Glutamatergic neuron (in vitro differentiated cells): ENCODE measurements around the gene DOCK2. TPM values are rescaled to one million over a fixed set of nuclear protein-coding genes. Genes with fewer than 3 reads are reported as not detected.

ENCODE experiments used
- DNase-seq: peaks from one replicate; pipeline ENCODE4 v3.0.0; 2022
- H3K27ac Mint-ChIP-seq: one replicate; pipeline ENCODE4 v1.8.0; 2020; ENCODE audit warnings: mild to moderate bottlenecking, mixed read lengths, inconsistent platforms; ENCODE audit not compliant: unreplicated experiment
- H3K27me3 Mint-ChIP-seq: one replicate; pipeline ENCODE4 v1.8.0; 2020; ENCODE audit warnings: mild to moderate bottlenecking, moderate library complexity, mixed read lengths, inconsistent platforms; ENCODE audit not compliant: unreplicated experiment
- H3K36me3 Mint-ChIP-seq: one replicate; pipeline ENCODE4 v1.8.0; 2020; ENCODE audit warnings: mild to moderate bottlenecking, mixed read lengths, inconsistent platforms; ENCODE audit not compliant: unreplicated experiment
- H3K4me1 Mint-ChIP-seq: one replicate; pipeline ENCODE4 v1.8.0; 2020; ENCODE audit warnings: mild to moderate bottlenecking, low read depth, mixed read lengths, inconsistent platforms; ENCODE audit not compliant: unreplicated experiment
- H3K4me3 Mint-ChIP-seq: one replicate; pipeline ENCODE4 v1.8.0; 2020; ENCODE audit warnings: mild to moderate bottlenecking, mixed read lengths, inconsistent platforms; ENCODE audit not compliant: unreplicated experiment
- H3K9me3 Mint-ChIP-seq: one replicate; pipeline ENCODE4 v1.8.0; 2020; ENCODE audit warnings: mild to moderate bottlenecking, moderate library complexity, mixed read lengths, inconsistent platforms; ENCODE audit not compliant: unreplicated experiment
- CTCF ChIP-seq: fragments of 200-600 bp; sonication (generic); IDR thresholded peaks from one replicate; pipeline ENCODE4 v1.5.0; 2021; ENCODE audit not compliant: partially characterized antibody, unreplicated experiment
- total RNA-seq: library from RNA; stranded (reverse); fragmentation: NEBNext Ultra II Directional; extraction: Animal tissue kit (Norgen Biotek cat#: 25700); gene quantifications from one replicate; pipeline ENCODE4 v1.2.1, GENCODE V29; 2021; ENCODE audit not compliant: unreplicated experiment

The DOCK2 gene
- total RNA-seq, 1 donor from 2014 or later: 0.66 TPM

GRCh38 chr5:169939731-169940130 is 302.7 kb downstream of the DOCK2 start:
- TF ChIP-seq CTCF: no peak
- Mint-ChIP-seq H3K4me1 (no peaks in the 10 kb centered on the region), H3K4me3 (no peak overlapping the region), H3K27ac (no peak overlapping the region), H3K36me3 (no peaks in the 10 kb centered on the region), H3K27me3 (peaks cover 3% of the 10 kb centered on the region), H3K9me3 (no peaks in the 10 kb centered on the region)
- DNase-seq: no peak

DNA sequence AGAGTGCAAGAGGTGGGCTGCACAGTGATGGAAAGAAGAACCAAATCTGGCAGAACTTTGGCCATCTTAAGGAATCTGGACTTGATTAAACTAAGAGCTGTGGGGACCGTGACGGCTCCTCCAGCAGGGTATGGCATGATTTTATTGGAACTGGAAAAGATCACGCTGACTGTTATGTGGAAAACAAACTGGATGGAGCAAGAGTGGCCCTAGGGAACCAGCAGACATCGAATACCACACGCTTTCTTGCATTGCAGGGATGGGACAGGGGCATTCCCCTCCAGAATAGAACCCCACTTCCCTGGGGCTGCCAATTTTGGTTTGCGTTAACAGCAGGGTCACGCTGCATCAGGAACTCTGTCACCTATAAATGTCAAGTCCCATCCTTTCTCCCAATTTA is 304.5 kb downstream of the DOCK2 start:
- Mint-ChIP-seq H3K36me3 (no peaks in the 10 kb centered on the region), H3K27ac (no peak overlapping the region), H3K4me3 (no peak overlapping the region), H3K9me3 (no peaks in the 10 kb centered on the region), H3K4me1 (no peaks in the 10 kb centered on the region), H3K27me3 (peaks cover 3% of the 10 kb centered on the region)
- no peak for TF ChIP-seq CTCF
- DNase-seq: no peak

GRCh38 chr5:169942181-169942580 is 305.1 kb downstream of the DOCK2 start:
- no peaks in the 10 kb centered on the region for H3K36me3 Mint-ChIP-seq
- H3K4me1 Mint-ChIP-seq: no peaks in the 10 kb centered on the region

GRCh38 chr5:169943026-169943425 is 306.0 kb downstream of the DOCK2 start:
- H3K27me3 Mint-ChIP-seq: peaks cover 3% of the 10 kb centered on the region
- no peaks in the 10 kb centered on the region for H3K4me1 Mint-ChIP-seq
- no peak overlapping the region for H3K4me3 Mint-ChIP-seq
- TF ChIP-seq CTCF: no peak
- no peaks in the 10 kb centered on the region for H3K9me3 Mint-ChIP-seq
- no peak for DNase-seq
- no peak overlapping the region for H3K27ac Mint-ChIP-seq
- no peaks in the 10 kb centered on the region for H3K36me3 Mint-ChIP-seq

More at GRCh38 chr5:169942181-169942580, 305.1 kb downstream of the DOCK2 start:
- Mint-ChIP-seq H3K27me3 (peaks cover 3% of the 10 kb centered on the region), H3K9me3 (no peaks in the 10 kb centered on the region), H3K4me3 (no peak overlapping the region), H3K27ac (no peak overlapping the region)
- no peak for DNase-seq
- no peak for TF ChIP-seq CTCF

GRCh38 chr5:169944115-169944514 is 307.0 kb downstream of the DOCK2 start:
- H3K36me3 Mint-ChIP-seq: no peaks in the 10 kb centered on the region
- no peaks in the 10 kb centered on the region for H3K9me3 Mint-ChIP-seq
- H3K4me3 Mint-ChIP-seq: no peak overlapping the region
- DNase-seq: no peak
- no peak for TF ChIP-seq CTCF
- peaks cover 3% of the 10 kb centered on the region for H3K27me3 Mint-ChIP-seq
- H3K27ac Mint-ChIP-seq: no peak overlapping the region
- H3K4me1 Mint-ChIP-seq: no peaks in the 10 kb centered on the region
